Body of pancreas (tissue), 4 donors: Measurements from ENCODE around the gene MED13L. TPM values are rescaled to one million over a fixed set of nuclear protein-coding genes. Genes with fewer than 3 reads are reported as not detected.

Source experiments
- ATAC-seq: fragments of 150-250 bp; one replicate; pipeline ENCODE4 v1.9.1; 2016
- DNase-seq, 4 donors: peaks; one replicate each; pipeline ENCODE4 v3.0.0-alpha.2; 2019
- H3K27ac ChIP-seq, 4 donors: fragments of 200-600 bp; sonication (generic); 1 replicate in 3 of 4; 2 replicates in 1 of 4; pipeline versions ENCODE4 v1.5.1 to v1.6.1; 2016 to 2019; ENCODE audit warnings: mild to moderate bottlenecking in 1 of 4, mixed read lengths in 1 of 4, moderate library complexity in 1 of 4
- H3K27me3 ChIP-seq, 2 donors: fragments of 200-600 bp; sonication (generic); one replicate each; pipeline ENCODE4 v1.6.0; 2016; ENCODE audit warnings: mild to moderate bottlenecking in 1 of 2
- H3K36me3 ChIP-seq, 2 donors: fragments of 200-600 bp; sonication (generic); replicated peaks in 1 of 2; 2 replicates each; pipeline ENCODE4 v1.5.1; 2016; ENCODE audit warnings: low read depth in 2 of 2; ENCODE audit not compliant: insufficient read depth in 1 of 2
- H3K4me1 ChIP-seq: fragments of 200-600 bp; sonication (generic); one replicate; pipeline ENCODE4 v1.6.0; 2016
- H3K4me3 ChIP-seq, 2 donors: fragments of 200-600 bp; sonication (generic); 1 replicate in 1 of 2; 2 replicates in 1 of 2; pipeline ENCODE4 v1.5.1; 2016 to 2019
- H3K9me3 ChIP-seq, 3 donors: fragments of 200-600 bp; sonication (generic); 1 replicate in 2 of 3; 2 replicates in 1 of 3; pipeline ENCODE4 v1.5.1; 2016
- CTCF ChIP-seq, 7 experiments: fragments of 450-650 bp in 4 of 7; fragments of 200-600 bp in 3 of 7; sonication (generic) in 3 of 7; IDR thresholded peaks; one replicate each; pipeline ENCODE4 v1.5.1; 2016 to 2019; ENCODE audit warnings: antibody characterized with exemption in 7 of 7
- POLR2A ChIP-seq, 3 donors: fragments of 450-650 bp; IDR thresholded peaks; one replicate each; pipeline ENCODE4 v1.6.1; 2016; ENCODE audit warnings: antibody characterized with exemption in 3 of 3, mild to moderate bottlenecking in 2 of 3
- WGBS, 2 donors: methylation state at CpG; one replicate each; pipeline ENCODE4 v1.1.5; 2017; 5-methylcytosine and 5-hydroxymethylcytosine counted together
- intact Hi-C: fragments of 100-400 bp; cut with DNase I; formaldehyde crosslinking; loops from one replicate; pipeline ENCODE4 v1.15.1; 2023
- total RNA-seq, 2 donors: library from RNA; depleted of rRNA; stranded (reverse); fragments of >200 nt; gene quantifications; one replicate each; pipeline ENCODE4 v1.1.0, GENCODE V29; 2016

The MED13L gene
- total RNA-seq, 2 donors from 2014 or later: 65.9 to 72.6 TPM

GRCh38 chr12:116184763-116185162 lies 92.7 kb downstream of the MED13L start:
- H3K4me3 ChIP-seq: no peak overlapping the region
- H3K9me3 ChIP-seq: no peaks in the 10 kb centered on the region
- WGBS, 2 donors: 91 to 94% methylated on average over 2 of the region's 2 CpGs
- ATAC-seq (no peak), DNase-seq (no peak)
- H3K27ac ChIP-seq: no peak overlapping the region
- peaks cover 20% of the 10 kb centered on the region for H3K4me1 ChIP-seq
- no peaks in the 10 kb centered on the region for H3K27me3 ChIP-seq
- intact Hi-C loops: no loop called here
- TF ChIP-seq CTCF (IDR thresholded peaks at IDR 0.05): no peak
- no peak for TF ChIP-seq POLR2A (IDR thresholded peaks at IDR 0.05)
- no peaks in the 10 kb centered on the region for H3K36me3 ChIP-seq

GRCh38 chr12:116183741-116184141 lies 93.8 kb downstream of the MED13L start:
- Histone ChIP-seq H3K27ac (no peak overlapping the region), H3K4me1 (peaks cover 16% of the 10 kb centered on the region)

GRCh38 chr12:116182359-116183063 lies 95.0 kb downstream of the MED13L start:
- Histone ChIP-seq H3K9me3 (no peaks in the 10 kb centered on the region), H3K4me1 (peaks cover 20% of the 10 kb centered on the region), H3K4me3 (no peak overlapping the region), H3K27ac (no peak overlapping the region), H3K36me3 (no peaks in the 10 kb centered on the region), H3K27me3 (no peaks in the 10 kb centered on the region)
- intact Hi-C loops: no loop called here
- DNase-seq: no peak
- WGBS, 2 donors: 79 to 89% methylated on average over 1 of the region's 1 CpG
- no peak for ATAC-seq
- TF ChIP-seq POLR2A (IDR thresholded peaks at IDR 0.05) (no peak), CTCF (IDR thresholded peaks at IDR 0.05) (no peak)

More at GRCh38 chr12:116183741-116184141, 93.8 kb downstream of the MED13L start:
- ATAC-seq: no peak
- no peaks in the 10 kb centered on the region for H3K27me3 ChIP-seq
- TF ChIP-seq CTCF (IDR thresholded peaks at IDR 0.05): no peak
- no peak for TF ChIP-seq POLR2A (IDR thresholded peaks at IDR 0.05)
- H3K9me3 ChIP-seq: no peaks in the 10 kb centered on the region
- H3K4me3 ChIP-seq: no peak overlapping the region
- no peaks in the 10 kb centered on the region for H3K36me3 ChIP-seq
- intact Hi-C loops: no loop called here
- DNase-seq: no peak

GRCh38 chr12:116180448-116180847 lies 97.0 kb downstream of the MED13L start:
- no peak overlapping the region for H3K27ac ChIP-seq
- DNase-seq (no peak), ATAC-seq (no peak)
- no peaks in the 10 kb centered on the region for H3K27me3 ChIP-seq
- intact Hi-C loops: no loop called here
- H3K9me3 ChIP-seq: no peaks in the 10 kb centered on the region
- 80 to 90% methylated on average over 3 of the region's 3 CpGs for WGBS, 2 donors
- TF ChIP-seq POLR2A (IDR thresholded peaks at IDR 0.05): no peak
- TF ChIP-seq CTCF (IDR thresholded peaks at IDR 0.05): no peak
- H3K4me3 ChIP-seq: no peak overlapping the region
- H3K4me1 ChIP-seq: peaks cover 12% of the 10 kb centered on the region
- H3K36me3 ChIP-seq: no peaks in the 10 kb centered on the region

- WGBS, 2 donors: 95 to 96% methylated on average over 5 of the region's 5 CpGs
- Histone ChIP-seq H3K36me3 (no peaks in the 10 kb centered on the region), H3K4me3 (no peak overlapping the region), H3K27me3 (no peaks in the 10 kb centered on the region), H3K4me1 (peaks cover 9% of the 10 kb centered on the region), H3K9me3 (no peaks in the 10 kb centered on the region), H3K27ac (no peak overlapping the region)
- intact Hi-C loops: no loop called here
- ATAC-seq: no peak
- TF ChIP-seq POLR2A (IDR thresholded peaks at IDR 0.05): no peak
- no peak for TF ChIP-seq CTCF (IDR thresholded peaks at IDR 0.05)
- DNase-seq: no peak
Observed at GRCh38 chr12:116179384-116179783, 98.1 kb downstream of the MED13L start.
